DND-41 (cell line): Measurements from ENCODE around the gene ESCO1.

Source experiments
- CTCF ChIP-seq: IDR thresholded peaks from 2 replicates; pipeline ENCODE4 v1.5.1; 2012; ENCODE audit warnings: borderline replicate concordance, low read length, moderate library complexity, mild to moderate bottlenecking; ENCODE audit not compliant: poor library complexity, severe bottlenecking; ENCODE audit errors: extremely low read depth
- EZH2 ChIP-seq: IDR thresholded peaks from 3 replicates; pipeline ENCODE4 v1.6.1; 2012; ENCODE audit warnings: borderline replicate concordance, low read depth, mild to moderate bottlenecking, moderate library complexity, low read length, inconsistent platforms; ENCODE audit not compliant: severe bottlenecking

DNA sequence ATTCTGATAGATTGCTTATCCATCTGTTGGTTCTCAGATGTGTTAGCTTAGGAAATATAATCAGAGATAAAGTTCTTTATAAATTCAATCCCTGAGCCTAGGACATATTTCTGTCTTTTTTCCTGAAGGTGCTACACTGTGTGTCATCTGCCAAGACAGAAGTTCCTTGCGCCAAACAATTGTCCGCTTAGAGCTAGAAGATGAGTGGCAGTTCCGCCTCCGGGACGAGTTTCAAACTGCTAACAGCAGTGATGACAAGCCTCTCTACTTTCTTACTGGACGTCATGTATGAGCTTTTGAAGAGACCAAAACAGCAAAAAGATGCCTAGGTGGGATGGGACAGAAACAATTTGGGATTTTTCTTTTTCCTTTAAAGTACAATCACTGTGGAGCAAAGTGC, 78.0 kb downstream of the ESCO1 start:
- TF ChIP-seq CTCF = no peak
- TF ChIP-seq EZH2 = no peak
